Aorta (tissue), 5 donors: ENCODE data around the gene MFRP. TPM values are rescaled to one million over a fixed set of nuclear protein-coding genes. Genes with fewer than 3 reads are reported as not detected.
A peak's percentile ranks its signal among the peaks of the same experiment; 100 is the strongest.

Experiments
- ATAC-seq: fragments of 200-7000 bp; cut with Tn5 transposase; one replicate; pipeline ENCODE4 v1.9.1; 2022; ENCODE audit warnings: moderate library complexity; ENCODE audit not compliant: low FRiP score
- DNase-seq, 2 donors: peaks; one replicate each; pipeline ENCODE4 v3.0.0-alpha.2; 2020
- H3K27ac ChIP-seq, 2 donors: one replicate each; pipeline ENCODE4 v1.5.1; 2013; ENCODE audit warnings: low read length in 2 of 2, mild to moderate bottlenecking in 2 of 2, moderate library complexity in 2 of 2, control low read depth in 1 of 2, inconsistent platforms in 1 of 2, low read depth in 1 of 2
- H3K27me3 ChIP-seq, 2 donors: one replicate each; pipeline ENCODE4 v1.6.1; 2013; ENCODE audit warnings: control low read depth in 1 of 2, low read length in 1 of 2, mild to moderate bottlenecking in 1 of 2, moderate library complexity in 1 of 2; ENCODE audit not compliant: insufficient read depth in 2 of 2, control insufficient read depth in 1 of 2
- H3K36me3 ChIP-seq, 2 donors: one replicate each; pipeline ENCODE4 v1.6.1; 2013; ENCODE audit warnings: control low read depth in 1 of 2, low read length in 1 of 2, mild to moderate bottlenecking in 1 of 2; ENCODE audit not compliant: insufficient read depth in 2 of 2, control insufficient read depth in 1 of 2
- H3K4me1 ChIP-seq, 2 donors: one replicate each; pipeline ENCODE4 v1.6.1; 2013; ENCODE audit warnings: low read length in 2 of 2, control low read depth in 1 of 2, mild to moderate bottlenecking in 1 of 2, moderate library complexity in 1 of 2; ENCODE audit not compliant: insufficient read depth in 2 of 2, control insufficient read depth in 1 of 2
- H3K4me3 ChIP-seq, 2 donors: one replicate each; pipeline ENCODE4 v1.5.1; 2013; ENCODE audit warnings: low read length in 2 of 2, control low read depth in 1 of 2, mild to moderate bottlenecking in 1 of 2
- H3K9me3 ChIP-seq: one replicate; pipeline ENCODE4 v1.6.1; 2013; ENCODE audit warnings: mild to moderate bottlenecking, low read length; ENCODE audit not compliant: control insufficient read depth
- WGBS, 2 donors: extraction: QIAGEN DNeasy Blood & Tissue Kit; methylation state at CpG; one replicate each; pipeline ENCODE4 v1.1.7; 2013; 5-methylcytosine and 5-hydroxymethylcytosine counted together
- intact Hi-C, 2 donors: fragments of 100-400 bp; cut with DNase I; formaldehyde crosslinking; loops; one replicate each; pipeline versions ENCODE4 v1.14.2 to v1.15.0; 2022
- polyA plus RNA-seq, 2 donors: library from polyadenylated mRNA; stranded (reverse); fragments of 200-250 nt; gene quantifications; one replicate each; pipeline ENCODE4 v1.2.3, GENCODE V29; 2013
- total RNA-seq, 2 donors: library from RNA; stranded (reverse); fragmentation: NEBNext Ultra II Directional; extraction: Animal tissue kit (Norgen Biotek cat#: 25700); gene quantifications; one replicate each; pipeline ENCODE4 v1.2.1, GENCODE V29; 2021
- donor health status: healthy with polysubstance abuse.
- donor health status: Bipolar disorder and iron deficiency.
- donor health status: DM: no; HTN: no; CAD: no.
- donor health status: DM: no; HTN: no; CAD: no.
- donor health status: DM: yes; HTN: yes; CAD: no.

The MFRP gene
- total and polyA plus RNA-seq, 4 donors, result not detected

GRCh38 chr11:119362741-119363080 lies 16.2 kb upstream of the MFRP start:
- Histone ChIP-seq H3K27ac (no peak overlapping the region), H3K9me3 (no peaks in the 10 kb centered on the region), H3K4me3 (no peak overlapping the region), H3K4me1 (no peaks in the 10 kb centered on the region), H3K27me3 (no peaks in the 10 kb centered on the region), H3K36me3 (no peaks in the 10 kb centered on the region)
- ATAC-seq (no peak), DNase-seq (no peak)
- WGBS, 2 donors, result 93 to 96% methylated on average over 5 of the region's 5 CpGs
- intact Hi-C loops, result no loop called here

- DNase-seq (no peak), ATAC-seq (no peak)
- H3K36me3 ChIP-seq, result no peaks in the 10 kb centered on the region
- 79 to 83% methylated on average over 11 of the region's 11 CpGs for WGBS, 2 donors
- H3K27me3 ChIP-seq, result no peaks in the 10 kb centered on the region
- no peak overlapping the region for H3K4me3 ChIP-seq
- no peaks in the 10 kb centered on the region for H3K9me3 ChIP-seq
- intact Hi-C loops, result no loop called here
- H3K27ac ChIP-seq, result no peak overlapping the region
- no peaks in the 10 kb centered on the region for H3K4me1 ChIP-seq
These were observed 15.6 kb upstream of the MFRP start for GRCh38 chr11:119361941-119362725.

- 44 to 45% methylated on average over 8 of the region's 8 CpGs for WGBS, 2 donors
- Histone ChIP-seq H3K9me3 (no peaks in the 10 kb centered on the region), H3K4me3 (no peak overlapping the region), H3K36me3 (no peaks in the 10 kb centered on the region), H3K27me3 (no peaks in the 10 kb centered on the region), H3K4me1 (no peaks in the 10 kb centered on the region), H3K27ac (no peak overlapping the region)
- intact Hi-C loops, result no loop called here
- ATAC-seq (peak; percentile 47), DNase-seq (peak; percentile 72 to 88)
These were observed 14.7 kb upstream of the MFRP start for GRCh38 chr11:119361056-119361787.

GRCh38 chr11:119359365-119360214 lies 13.1 kb upstream of the MFRP start:
- 88 to 90% methylated on average over 10 of the region's 10 CpGs for WGBS, 2 donors
- Histone ChIP-seq H3K36me3 (no peaks in the 10 kb centered on the region), H3K4me3 (no peak overlapping the region), H3K27ac (no peak overlapping the region), H3K4me1 (no peaks in the 10 kb centered on the region), H3K9me3 (no peaks in the 10 kb centered on the region), H3K27me3 (no peaks in the 10 kb centered on the region)
- DNase-seq, result peak in 1 of 2 donors; percentile 40
- ATAC-seq, result no peak
- intact Hi-C loops, result loop anchor here in 1 of 2 donors (2.0 kb wide), 1 partner anchor 13 kb away; no protein-coding TSS in a partner anchor

- Histone ChIP-seq H3K27ac (no peak overlapping the region), H3K9me3 (no peaks in the 10 kb centered on the region), H3K36me3 (no peaks in the 10 kb centered on the region), H3K4me3 (no peak overlapping the region), H3K4me1 (no peaks in the 10 kb centered on the region), H3K27me3 (no peaks in the 10 kb centered on the region)
- WGBS, 2 donors, result 46 to 67% methylated on average over 9 to 13 of the region's 13 CpGs
- no peak for DNase-seq
- intact Hi-C loops, result loop anchor here in 1 of 2 donors (2.0 kb wide), 1 partner anchor 118 kb away; no protein-coding TSS in a partner anchor
- ATAC-seq, result no peak
These were observed 10.6 kb upstream of the MFRP start for GRCh38 chr11:119357074-119357473.

- Histone ChIP-seq H3K27me3 (no peaks in the 10 kb centered on the region), H3K4me3 (peak overlapping the region in 1 of 2 donors; percentile 21), H3K4me1 (no peaks in the 10 kb centered on the region), H3K27ac (no peak overlapping the region), H3K9me3 (no peaks in the 10 kb centered on the region), H3K36me3 (no peaks in the 10 kb centered on the region)
- DNase-seq (peak; percentile 90 to 94), ATAC-seq (peak; percentile 93)
- intact Hi-C loops, result loop anchor here (1.0 to 2.0 kb wide), 3 partner anchors 18 to 118 kb away; no protein-coding TSS in a partner anchor
- WGBS, 2 donors, result 0 to 1% methylated on average over 49 to 54 of the region's 54 CpGs
These were observed 10.0 kb upstream of the MFRP start for GRCh38 chr11:119356349-119357031.

- intact Hi-C loops, result no loop called here
- 82 to 86% methylated on average over 9 of the region's 9 CpGs for whole genome bisulfite sequencing, 2 donors
These were observed 8.8 kb upstream of the MFRP start for GRCh38 chr11:119355091-119355843.

More at GRCh38 chr11:119355091-119355843, 8.8 kb upstream of the MFRP start:
- Histone ChIP-seq H3K36me3 (no peaks in the 10 kb centered on the region), H3K27me3 (no peaks in the 10 kb centered on the region), H3K9me3 (no peaks in the 10 kb centered on the region), H3K4me1 (no peaks in the 10 kb centered on the region), H3K27ac (no peak overlapping the region), H3K4me3 (no peak overlapping the region)
- DNase-seq (no peak), ATAC-seq (no peak)
